ENCODE data around the gene LTB4R.

Gene LTB4R

DNA sequence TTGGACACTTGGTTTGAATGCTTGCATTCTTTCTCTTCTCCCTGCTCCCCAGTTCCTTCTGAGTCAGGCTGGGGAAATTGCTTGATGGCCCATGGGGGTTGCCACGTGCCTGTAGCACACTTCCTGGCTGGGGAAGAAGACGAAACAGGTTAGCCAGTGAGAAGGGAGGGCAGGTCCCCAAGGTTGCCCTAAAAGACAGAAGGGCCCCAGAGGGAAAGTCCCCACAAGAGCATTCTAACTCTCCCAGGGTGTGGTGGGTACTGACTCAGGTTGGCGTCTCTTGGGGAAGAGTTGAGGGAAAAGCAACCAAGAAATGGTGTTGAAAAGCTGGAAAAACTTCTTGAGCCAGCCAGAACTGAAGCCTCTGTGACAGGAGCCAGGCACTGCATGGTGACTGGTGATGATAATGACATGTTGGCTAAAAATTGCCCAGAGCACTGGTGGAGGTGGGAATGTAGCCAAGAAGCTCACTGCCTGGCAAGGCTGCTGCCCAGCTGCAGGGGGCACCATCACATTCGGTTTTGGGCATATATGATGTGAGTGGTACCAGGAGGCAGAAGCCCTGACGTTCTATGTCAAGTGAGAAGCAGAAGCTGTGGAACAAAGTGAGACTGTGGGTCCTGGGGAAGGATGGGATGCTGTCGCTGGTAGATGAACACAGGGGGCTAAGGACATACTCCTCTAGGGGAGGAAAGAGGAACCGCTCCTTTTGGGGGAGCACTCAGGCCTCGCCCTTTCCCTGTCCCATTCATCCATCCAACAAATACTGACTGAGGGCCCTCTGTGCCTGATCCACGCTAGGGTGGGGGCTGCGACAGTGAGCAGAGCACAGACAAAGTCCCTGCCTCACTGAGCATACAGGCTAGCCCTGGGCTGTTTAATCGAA lies 31.8 kb upstream of the LTB4R start:
- DNase-seq, result peak; percentile 49

DNA sequence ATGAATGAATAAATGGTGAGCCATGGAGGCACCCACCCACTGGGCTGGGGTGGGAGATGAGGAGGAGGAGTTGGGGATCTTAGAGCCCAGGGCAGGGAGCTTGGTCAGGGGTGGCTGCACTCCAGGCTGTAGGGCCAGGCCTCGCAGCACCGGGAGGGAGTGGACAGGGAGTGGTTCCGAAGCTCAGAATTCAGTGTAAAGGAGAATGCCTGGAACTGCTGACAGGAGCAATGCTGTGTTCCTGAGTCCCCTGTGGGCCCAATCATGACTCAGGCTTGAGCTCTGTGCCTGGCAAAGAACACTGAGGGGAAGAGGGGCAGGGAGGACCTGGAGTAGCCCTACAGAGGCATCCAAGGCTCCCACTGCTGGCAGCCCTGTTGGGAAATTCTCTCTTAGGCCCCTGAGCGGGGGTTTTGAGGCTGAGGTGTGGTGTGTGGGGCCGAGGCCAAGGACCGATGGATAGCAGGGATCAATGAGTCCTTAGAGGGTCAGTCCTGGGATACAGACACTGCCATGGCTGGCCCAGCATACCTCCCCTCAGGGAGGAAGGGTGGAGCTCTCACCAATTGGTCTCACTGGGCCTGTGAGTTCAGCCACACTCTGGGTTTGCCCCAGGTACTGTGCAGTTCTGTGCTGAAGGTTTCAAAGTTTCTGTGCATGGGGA lies 30.4 kb upstream of the LTB4R start:
- DNase-seq, result no peak

DNA sequence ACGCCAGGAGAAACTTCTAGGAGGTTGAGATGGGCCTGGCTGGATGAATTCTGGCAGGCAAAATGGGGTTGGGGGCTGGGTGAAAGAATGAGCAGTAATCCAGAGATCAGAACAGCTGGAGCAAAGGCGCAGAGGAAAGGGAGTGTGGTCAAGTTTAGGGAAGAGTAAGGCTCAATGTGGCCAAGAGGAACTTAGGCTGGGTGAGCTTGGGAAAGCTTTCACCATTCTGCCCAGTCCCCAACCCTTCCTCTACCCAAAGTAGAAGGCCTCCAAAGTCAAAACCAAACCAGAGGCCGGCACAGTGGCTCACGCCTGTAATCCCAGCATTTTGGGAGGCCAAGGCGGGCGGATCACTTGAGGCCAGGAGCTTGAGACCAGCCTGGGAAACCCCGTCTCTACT lies 29.7 kb upstream of the LTB4R start:
- no peak for DNase-seq

DNA sequence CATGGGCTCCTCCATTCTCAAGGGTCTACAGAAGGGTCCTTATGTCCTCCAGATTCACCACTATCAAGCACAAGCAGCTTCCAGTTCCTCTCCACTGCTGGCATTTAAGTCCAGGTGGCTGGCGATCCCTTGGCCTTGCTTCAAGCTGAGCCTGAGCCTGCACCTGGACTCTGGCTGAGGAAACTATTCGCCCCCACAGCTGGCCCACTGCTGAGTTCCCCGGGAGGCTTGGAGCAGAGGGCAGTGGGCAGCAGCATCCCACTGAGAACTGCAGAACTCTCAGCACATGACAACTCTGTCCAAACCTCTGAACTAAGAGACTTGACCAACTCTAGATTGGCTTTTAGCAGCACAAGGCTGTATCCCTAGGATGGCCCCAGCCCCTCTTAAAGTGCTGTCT lies 28.6 kb upstream of the LTB4R start:
- DNase-seq, result no peak

DNA sequence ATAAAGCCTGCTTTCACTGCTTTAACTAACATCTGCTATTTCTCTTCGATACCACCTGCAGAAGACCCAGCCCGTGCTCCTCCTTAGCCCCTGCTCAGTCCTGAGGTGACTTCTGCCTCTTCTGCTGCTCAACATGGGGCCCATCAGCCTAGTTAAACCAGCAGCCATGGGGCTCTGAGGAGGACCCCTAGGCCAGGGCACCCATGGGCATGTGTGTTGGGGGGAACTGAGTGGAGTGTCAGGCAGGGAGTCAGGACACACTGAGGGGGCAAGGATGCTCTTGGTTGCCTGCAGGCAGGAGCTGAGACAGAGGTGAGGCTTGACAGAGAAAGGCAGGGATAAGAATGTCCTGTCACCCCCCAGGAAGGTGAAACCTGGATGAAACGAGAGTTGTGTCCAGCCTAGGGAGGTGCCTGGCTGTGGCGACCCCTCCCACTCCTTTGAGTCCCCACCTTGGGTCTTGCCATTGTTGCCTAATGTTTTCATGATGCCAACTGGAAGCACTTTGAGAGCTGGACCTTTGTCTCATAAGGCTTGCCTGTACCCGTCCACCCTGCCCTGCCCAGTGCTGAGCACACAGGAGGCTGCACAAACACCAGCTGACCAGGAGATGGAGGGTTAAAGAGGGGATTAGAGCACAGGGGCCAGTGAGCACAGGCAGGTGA lies 27.4 kb upstream of the LTB4R start:
- DNase-seq, result no peak

- no peak for DNase-seq
These were observed 26.7 kb upstream of the LTB4R start for GRCh38 chr14:24284501-24285035.

GRCh38 chr14:24285351-24285750 lies 26.0 kb upstream of the LTB4R start:
- no peak for DNase-seq

DNA sequence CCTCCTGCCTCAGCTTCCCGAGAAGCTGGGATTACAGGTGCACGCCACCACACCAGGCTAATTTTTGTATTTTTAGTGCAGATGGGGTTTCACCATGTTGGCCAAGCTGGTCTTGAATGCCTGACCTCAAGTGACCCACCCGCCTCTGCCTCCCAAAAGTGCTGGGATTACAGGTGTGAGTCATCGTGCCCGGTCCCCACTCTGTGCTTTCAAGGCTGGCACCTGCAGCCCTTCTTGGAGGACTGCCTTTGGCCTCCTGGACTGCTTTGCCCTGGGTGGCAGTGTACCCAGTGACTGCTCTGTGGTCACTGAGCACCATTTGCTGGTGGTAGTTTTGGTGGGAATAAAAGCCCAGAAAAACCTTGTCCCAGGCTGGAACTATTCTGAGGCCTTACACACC lies 24.3 kb upstream of the LTB4R start:
- DNase-seq, result no peak

DNA sequence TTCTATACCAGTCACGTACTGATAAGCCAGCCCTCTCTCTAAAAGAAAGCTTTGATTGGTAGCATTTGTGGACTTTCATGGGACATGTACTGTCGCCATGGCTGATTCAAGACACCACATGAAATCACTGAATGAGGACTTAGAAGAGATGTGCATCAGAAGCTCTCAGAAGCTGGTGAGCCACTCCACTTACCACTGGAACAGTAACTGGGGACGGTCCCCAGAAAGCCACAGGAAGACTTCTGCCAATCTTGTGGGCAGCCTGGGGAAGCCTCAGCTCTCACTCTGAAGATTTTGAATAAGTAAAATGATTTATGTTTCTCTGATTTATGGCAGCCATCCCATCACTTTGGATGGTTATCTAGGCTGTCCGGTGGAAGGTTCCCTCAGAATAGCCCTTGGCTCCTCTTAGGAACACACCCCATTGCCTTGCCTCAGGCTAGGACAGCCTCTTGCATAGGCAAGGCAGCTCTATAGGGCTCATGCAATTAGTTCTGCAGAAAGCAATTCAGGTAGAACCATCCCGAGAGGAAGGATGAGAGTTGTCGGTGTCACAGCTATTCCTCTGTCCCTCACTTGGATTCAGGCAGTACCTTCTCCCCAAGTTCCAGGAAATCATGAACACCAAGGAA lies 21.5 kb upstream of the LTB4R start:
- DNase-seq, result no peak

DNA sequence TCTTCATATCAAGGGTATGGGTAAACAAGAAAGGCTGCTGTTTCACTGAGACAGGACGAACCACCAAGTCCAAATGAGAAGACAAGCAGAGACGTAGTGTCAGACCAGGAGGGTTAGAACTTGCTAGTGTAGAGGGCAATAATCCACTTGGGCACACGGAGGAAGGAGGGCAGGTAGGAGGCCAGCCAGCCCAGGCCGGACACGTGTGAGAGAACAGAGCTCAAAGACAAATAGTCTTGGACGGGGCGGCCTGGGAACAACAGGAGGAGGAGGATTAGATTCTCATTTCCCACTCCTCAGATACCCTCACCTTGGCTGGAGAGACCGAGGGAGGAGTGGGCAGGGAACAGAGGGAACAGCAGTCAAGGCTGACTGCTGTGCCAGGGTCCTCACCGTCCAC lies 20.6 kb upstream of the LTB4R start:
- no peak for DNase-seq

DNA sequence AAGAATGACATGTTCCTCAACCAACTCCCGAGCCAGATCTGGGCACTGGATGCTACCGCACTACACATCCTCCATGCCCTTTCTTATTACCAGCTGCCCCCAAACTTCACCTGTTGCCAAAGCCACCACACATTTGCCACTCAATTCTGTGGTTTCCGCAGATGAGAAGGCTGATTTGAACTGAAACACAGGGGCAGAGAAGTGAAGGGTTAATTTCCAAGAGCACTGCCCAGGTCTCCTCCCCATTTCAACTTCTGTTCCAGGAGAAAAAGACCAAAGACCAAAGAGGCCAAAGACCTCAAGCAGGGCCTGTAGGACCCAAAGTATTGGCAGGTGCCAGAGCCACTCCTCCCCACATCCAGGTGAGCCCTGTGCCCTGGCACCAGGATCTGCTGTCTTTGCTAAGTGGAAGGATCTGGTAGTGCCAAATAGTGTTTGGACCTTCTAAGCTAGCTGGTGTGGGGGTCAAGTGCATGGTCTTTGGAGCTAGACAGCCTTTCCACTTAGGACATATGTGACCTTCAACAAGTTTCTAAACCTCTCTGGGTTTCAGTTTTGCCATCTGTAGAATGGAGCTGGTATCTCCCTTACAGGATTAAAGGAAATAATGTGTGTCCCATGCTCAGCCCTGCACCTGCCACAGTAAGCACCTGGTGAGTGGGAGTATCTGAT lies 19.7 kb upstream of the LTB4R start:
- no peak for DNase-seq

DNA sequence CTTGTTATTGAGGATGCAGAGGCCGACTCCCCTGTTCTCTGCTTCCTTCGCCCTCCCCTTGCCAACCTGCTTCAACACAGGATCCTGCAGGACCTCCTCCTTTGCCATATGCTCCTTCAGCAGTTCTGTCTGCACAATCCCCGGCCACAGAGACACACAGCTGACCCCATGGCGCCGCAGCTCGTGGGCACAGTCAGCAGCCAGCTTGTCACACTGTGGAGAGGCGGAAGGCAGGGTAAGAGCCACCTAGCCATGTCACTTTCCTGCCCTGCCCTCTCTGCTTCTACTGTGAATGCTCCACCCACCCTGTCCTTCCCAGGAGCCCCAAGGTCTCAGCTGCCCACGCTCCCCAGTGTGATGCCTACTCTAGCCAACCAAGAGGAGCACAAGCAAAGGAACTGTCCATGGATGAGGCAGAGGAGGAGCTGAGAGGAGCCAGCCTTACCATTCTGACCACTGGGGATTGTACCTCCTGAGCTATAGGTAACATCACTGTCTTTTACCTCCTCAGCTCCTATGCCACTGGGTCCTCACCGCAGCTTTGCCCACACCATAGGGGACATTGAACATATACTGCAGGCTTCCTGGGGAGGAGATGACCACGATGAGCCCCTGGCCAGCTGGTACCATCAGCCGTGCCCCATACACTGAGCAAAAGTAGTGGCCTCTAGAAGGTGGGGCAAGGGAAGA lies 19.0 kb upstream of the LTB4R start:
- DNase-seq, result no peak

DNA sequence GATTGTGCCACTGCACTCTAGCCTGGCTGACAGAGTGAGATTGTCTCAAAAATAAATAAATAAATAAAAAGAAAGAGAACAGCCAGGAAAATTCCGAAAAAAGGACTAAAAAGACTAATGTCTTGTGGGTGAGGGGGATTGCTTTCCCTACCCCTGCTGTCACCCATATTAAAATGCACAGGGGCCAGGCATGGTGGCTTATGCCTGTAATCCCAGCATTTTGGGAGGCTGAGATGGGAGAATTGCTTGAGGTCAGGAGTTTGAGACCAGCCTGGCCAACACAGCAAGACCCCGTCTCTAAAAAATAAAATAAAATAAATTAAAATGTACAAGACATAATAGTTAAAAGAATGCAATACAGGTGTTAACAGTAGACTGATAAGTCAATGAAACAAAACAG lies 17.8 kb upstream of the LTB4R start:
- no peak for DNase-seq

DNA sequence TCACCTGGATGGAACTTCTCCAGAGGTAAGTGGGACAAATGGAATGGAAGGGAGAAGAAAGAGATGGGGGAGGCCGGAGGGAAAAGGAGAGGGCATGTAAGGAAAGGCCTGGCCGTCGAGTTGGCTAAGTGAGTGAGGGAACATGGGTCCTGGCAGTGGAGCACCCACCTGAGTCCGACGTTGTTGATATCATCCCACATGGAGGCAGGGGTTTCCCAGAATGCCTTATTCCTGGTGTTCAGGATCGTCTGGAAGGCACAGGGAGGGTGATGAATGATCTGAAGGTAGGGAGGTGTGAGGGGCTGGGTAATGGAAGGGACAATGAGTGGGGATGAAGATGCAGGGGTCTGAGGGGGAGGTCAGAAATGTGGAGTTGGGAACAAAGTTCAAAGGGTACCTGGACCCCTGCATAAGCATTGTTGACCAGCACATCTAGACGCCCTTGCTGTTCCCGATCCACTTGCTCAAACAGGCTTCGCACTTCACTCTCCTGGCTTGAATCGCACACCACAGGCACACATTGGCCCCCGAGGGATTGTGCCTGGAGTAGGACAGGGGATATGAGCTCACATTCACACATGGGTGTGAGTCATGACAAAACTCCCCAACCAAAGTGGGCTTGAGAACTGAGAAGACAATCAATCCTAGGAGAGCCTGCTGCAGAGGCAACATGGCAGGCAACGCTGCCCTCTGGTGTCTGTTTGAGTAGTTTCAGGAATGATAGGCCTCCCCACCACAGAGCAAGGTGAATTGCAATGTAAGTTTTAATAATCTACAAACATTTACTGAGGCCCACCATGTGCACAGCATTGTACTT lies 14.8 kb upstream of the LTB4R start:
- DNase-seq, result peak; percentile 79

DNA sequence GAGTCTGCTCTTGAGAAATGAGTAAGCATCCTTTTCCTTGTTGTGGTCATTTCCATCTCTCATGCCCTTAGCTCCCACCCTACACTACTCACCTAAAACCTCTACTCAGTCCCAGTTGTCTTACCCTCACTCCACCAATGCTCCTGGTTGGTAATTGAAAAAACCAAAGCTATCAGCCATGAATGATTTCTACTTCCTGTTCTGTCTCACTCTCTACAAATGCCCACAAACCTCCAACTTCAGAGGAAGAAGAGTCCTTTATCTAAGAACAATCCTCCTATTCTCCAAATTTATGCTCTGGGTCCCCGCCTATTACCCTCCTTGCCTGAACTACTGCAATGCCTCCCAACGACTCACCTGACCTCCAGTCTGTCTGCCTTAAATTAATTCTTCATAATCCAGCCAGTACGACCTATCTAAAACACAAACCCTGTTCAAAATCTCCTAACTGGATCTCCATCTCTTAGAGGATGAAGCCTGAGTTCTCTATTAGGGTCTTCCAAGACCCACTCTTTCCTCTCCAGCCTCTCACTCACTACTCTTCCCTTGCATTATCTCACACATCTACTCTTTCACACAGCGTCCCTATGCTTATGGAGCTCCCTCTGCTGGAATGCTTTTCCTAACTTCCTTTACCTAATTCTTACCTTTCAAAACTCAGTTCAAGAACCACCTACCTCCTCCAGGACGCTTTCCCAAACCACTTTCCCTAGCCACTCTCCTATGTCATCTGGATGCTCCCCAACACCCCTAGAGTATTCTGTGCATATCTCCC lies 13.9 kb upstream of the LTB4R start:
- no peak for DNase-seq

DNA sequence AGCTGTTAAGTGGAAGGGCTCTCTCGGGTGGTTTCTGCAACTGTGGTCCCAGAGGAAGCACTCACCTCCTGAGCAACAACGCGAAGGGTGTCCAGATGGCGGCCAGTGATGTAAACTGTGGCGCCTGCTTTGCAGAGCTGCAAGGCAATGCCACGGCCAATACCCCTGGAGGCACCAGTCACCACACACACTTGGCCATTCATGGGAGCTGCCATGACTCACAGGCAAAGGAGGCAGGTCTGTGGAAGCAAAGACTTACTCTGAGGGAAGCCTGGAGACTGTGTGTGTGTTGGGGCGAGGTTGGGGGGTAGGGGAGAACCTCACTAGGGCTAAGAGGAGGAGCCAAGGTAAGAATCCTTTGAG lies 12.4 kb upstream of the LTB4R start:
- peak; percentile 10 for DNase-seq

- DNase-seq, result peak; percentile 92
These were observed 11.8 kb upstream of the LTB4R start, which contains the start of the genes DHRS1 and NOP9 for GRCh38 chr14:24299255-24300191. TSS of gene DHRS1 (minus strand) at chr14:24299780. CDS start at chr14:24299106, 674 bp downstream. TSS of gene NOP9 (plus strand) at chr14:24299850. CDS start at chr14:24299955, 105 bp downstream.

- no peak for DNase-seq
These were observed 10.8 kb upstream of the LTB4R start for GRCh38 chr14:24300326-24300980.
